Stomach (tissue), 9 donors: Measurements from ENCODE around the gene KRTAP10-2. TPM values are rescaled to one million over a fixed set of nuclear protein-coding genes. Genes with fewer than 3 reads are reported as not detected.

Experiments
- DNase-seq, 2 donors: peaks; one replicate each; pipeline versions ENCODE4 v3.0.0 to v3.0.0-alpha.2; 2013 to 2019
- H3K27ac ChIP-seq, 5 donors: fragments of 200-600 bp in 4 of 5; sonication (generic) in 4 of 5; one replicate each; pipeline ENCODE4 v1.5.1; 2013 to 2019; ENCODE audit warnings: mild to moderate bottlenecking in 1 of 5, moderate library complexity in 1 of 5
- H3K27me3 ChIP-seq, 3 donors: fragments of 200-600 bp; sonication (generic); one replicate each; pipeline ENCODE4 v1.5.1; 2017 to 2019; ENCODE audit warnings: mixed run types in 1 of 3
- H3K36me3 ChIP-seq, 4 donors: fragments of 200-600 bp; sonication (generic); 1 replicate in 3 of 4; 2 replicates in 1 of 4; pipeline ENCODE4 v1.5.1; 2016 to 2019
- H3K4me1 ChIP-seq, 4 donors: fragments of 200-600 bp; sonication (generic); one replicate each; pipeline ENCODE4 v1.5.1; 2016 to 2019
- H3K4me3 ChIP-seq, 4 donors: fragments of 200-600 bp; sonication (generic) in 3 of 4; one replicate each; pipeline ENCODE4 v1.5.1; 2016 to 2019; ENCODE audit warnings: mild to moderate bottlenecking in 1 of 4
- H3K9me3 ChIP-seq, 4 donors: fragments of 200-600 bp; sonication (generic); one replicate each; pipeline ENCODE4 v1.5.1; 2016 to 2019
- EP300 ChIP-seq: sonication (generic); formaldehyde crosslinking; IDR thresholded peaks from one replicate; pipeline ENCODE4 v1.6.1; 2017; ENCODE audit warnings: antibody characterized with exemption
- POLR2A ChIP-seq, 4 donors: fragments of 450-650 bp; IDR thresholded peaks; one replicate each; pipeline ENCODE4 v1.6.1; 2016; ENCODE audit warnings: antibody characterized with exemption in 4 of 4, control low read depth in 2 of 4, mild to moderate bottlenecking in 1 of 4, moderate library complexity in 1 of 4
- POLR2AphosphoS5 ChIP-seq, 3 donors: sonication (generic); formaldehyde crosslinking; IDR thresholded peaks; one replicate each; pipeline ENCODE4 v1.6.1; 2016; ENCODE audit warnings: antibody characterized with exemption in 3 of 3
- WGBS, 5 donors: extraction: QIAGEN DNeasy Blood & Tissue Kit in 3 of 5; methylation state at CpG; one replicate each; pipeline versions ENCODE4 v1.1.5 to v1.1.7; 2013 to 2018; 5-methylcytosine and 5-hydroxymethylcytosine counted together
- intact Hi-C: fragments of 100-400 bp; cut with DNase I; formaldehyde crosslinking; loops from one replicate; pipeline ENCODE4 v1.15.1; 2023; ENCODE audit warnings: low total_unique reads
- polyA plus RNA-seq, 3 donors: library from polyadenylated mRNA; stranded (reverse); fragments of 200-250 nt; gene quantifications; one replicate each; pipeline ENCODE4 v1.2.3, GENCODE V29; 2013
- total RNA-seq, 5 donors: library from RNA; depleted of rRNA; stranded (reverse); fragments of >200 nt; gene quantifications; one replicate each; pipeline versions ENCODE4 v1.1.0 to v1.2.3, GENCODE V29; 2014 to 2016
- TF ChIP-seq, protein P1 (sequence below), 7 experiments: fragments of 450-650 bp in 4 of 7; fragments of 200-600 bp in 3 of 7; sonication (generic) in 3 of 7; IDR thresholded peaks; one replicate each; pipeline ENCODE4 v1.5.1; 2016 to 2019; ENCODE audit warnings: antibody characterized with exemption in 7 of 7, control low read depth in 2 of 7, mild to moderate bottlenecking in 1 of 7
- donor health status: healthy with polysubstance abuse.
- donor health status: Bipolar disorder and iron deficiency.
- donor health status: healthy.

The KRTAP10-2 gene
- total and polyA plus RNA-seq, 8 donors, result not detected

DNA sequence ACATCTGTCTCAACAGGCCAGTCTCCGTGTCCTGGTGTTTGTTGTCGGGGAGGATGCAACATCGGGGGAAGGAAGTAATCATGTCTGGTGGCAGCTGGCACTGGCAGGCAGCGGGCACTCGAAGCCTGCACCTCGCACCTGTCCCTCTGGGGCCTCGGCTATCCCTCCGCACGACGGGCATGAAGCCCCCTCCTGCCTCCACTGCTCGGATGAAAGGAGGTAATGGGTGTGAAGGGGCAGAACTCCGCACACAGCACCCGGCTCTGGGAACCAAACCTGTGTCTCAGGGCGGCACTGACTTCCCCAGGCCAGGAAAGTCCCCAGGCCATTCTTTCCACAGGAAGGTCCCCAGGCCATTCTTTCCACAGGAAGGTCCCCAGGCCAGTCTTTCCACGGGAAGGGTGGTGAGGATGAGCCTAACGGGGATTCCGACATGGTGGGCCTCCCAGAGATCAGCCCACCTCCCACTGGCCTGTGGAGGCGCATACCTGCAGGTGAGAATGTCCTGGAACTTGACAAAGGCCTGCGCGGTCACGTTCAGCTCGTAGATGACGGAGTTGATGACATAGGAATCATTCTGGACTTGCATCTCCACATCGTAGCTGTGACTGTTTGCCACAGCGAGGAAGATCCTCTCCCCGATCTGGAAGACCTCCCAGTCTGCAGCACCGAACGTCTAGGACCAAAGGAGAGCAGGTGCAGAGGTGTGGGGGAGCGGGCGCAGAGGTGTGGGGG is 42.4 kb downstream of the KRTAP10-2 start:
- WGBS, 5 donors, result 82 to 85% (median 83%) methylated on average over 28 to 30 of the region's 30 CpGs
- no peak overlapping the region for H3K4me3 ChIP-seq
- H3K36me3 ChIP-seq, result no peaks in the 10 kb centered on the region
- intact Hi-C loops, result no loop called here
- TF ChIP-seq POLR2AphosphoS5 (IDR thresholded peaks at IDR 0.05), result no peak
- peaks cover 7 to 15% (median 13%) of the 10 kb centered on the region in 4 donors for H3K4me1 ChIP-seq
- H3K9me3 ChIP-seq, result no peaks in the 10 kb centered on the region
- no peak overlapping the region for H3K27ac ChIP-seq
- H3K27me3 ChIP-seq, result peaks cover 0 to 71% (median 5%) of the 10 kb centered on the region in 3 donors
- DNase-seq, result no peak

DNA sequence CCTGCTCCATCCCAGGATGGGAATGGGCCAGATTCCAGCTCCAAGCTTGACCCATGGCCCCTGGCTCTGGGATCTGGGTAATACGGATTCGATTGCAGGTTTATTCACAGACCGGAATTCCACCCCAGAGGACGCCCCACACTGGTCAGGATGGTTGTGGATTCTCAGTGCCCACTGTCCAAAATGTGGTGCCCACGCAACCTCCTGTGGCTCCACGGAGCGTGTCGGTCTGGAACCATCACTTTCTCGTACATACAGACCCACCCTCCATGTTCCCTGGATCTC is 42.9 kb downstream of the KRTAP10-2 start:
- 72 to 89% (median 82%) methylated on average over 9 of the region's 9 CpGs for WGBS, 5 donors
- no peak for TF ChIP-seq POLR2AphosphoS5 (IDR thresholded peaks at IDR 0.05)
- TF ChIP-seq, protein P1, sequence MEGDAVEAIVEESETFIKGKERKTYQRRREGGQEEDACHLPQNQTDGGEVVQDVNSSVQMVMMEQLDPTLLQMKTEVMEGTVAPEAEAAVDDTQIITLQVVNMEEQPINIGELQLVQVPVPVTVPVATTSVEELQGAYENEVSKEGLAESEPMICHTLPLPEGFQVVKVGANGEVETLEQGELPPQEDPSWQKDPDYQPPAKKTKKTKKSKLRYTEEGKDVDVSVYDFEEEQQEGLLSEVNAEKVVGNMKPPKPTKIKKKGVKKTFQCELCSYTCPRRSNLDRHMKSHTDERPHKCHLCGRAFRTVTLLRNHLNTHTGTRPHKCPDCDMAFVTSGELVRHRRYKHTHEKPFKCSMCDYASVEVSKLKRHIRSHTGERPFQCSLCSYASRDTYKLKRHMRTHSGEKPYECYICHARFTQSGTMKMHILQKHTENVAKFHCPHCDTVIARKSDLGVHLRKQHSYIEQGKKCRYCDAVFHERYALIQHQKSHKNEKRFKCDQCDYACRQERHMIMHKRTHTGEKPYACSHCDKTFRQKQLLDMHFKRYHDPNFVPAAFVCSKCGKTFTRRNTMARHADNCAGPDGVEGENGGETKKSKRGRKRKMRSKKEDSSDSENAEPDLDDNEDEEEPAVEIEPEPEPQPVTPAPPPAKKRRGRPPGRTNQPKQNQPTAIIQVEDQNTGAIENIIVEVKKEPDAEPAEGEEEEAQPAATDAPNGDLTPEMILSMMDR (IDR thresholded peaks at IDR 0.05), result no peak
- TF ChIP-seq POLR2A (IDR thresholded peaks at IDR 0.05), result no peak
- no peak for TF ChIP-seq EP300
- DNase-seq, result no peak
- Histone ChIP-seq H3K4me1 (peaks cover 7 to 15% (median 13%) of the 10 kb centered on the region in 4 donors), H3K27ac (no peak overlapping the region), H3K27me3 (peaks cover 0 to 74% (median 5%) of the 10 kb centered on the region in 3 donors), H3K36me3 (no peaks in the 10 kb centered on the region), H3K9me3 (no peaks in the 10 kb centered on the region), H3K4me3 (no peak overlapping the region)
- intact Hi-C loops, result no loop called here

DNA sequence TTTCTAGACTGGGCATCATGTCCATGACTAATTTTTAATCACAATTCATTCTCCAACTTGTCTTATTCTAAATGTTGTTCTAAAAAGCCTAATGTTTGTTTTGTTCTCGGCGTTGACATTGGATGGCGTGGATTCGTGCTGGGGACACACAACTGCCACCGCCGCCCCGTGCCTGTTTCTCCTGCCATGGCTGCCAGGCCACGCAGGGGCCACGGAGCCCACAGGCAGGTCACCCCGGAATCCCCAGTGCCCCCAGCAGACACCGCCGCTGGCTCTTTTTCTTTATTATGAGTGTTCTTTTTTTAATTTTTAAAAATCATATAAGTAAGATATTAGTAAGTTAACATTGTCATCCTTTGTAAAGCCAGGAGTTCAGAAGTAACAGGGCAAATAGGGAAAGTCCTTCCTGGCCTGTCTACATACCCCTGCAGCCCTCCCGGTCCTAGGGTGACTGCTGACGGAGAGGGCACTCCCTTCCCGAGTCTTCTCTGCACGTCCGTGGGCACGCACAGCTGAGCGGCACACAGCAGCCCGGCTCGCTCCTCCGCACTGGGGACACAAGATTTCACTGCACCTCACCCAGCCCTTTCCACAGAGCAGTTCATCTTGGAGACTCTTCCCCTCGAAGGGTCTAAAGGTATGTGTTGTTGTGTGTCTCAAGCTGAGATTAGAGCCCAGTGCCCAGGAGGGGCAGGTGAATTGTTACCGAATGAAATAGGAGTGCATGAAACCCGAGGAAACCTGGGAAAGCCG is 43.5 kb downstream of the KRTAP10-2 start:
- intact Hi-C loops, result no loop called here
- Histone ChIP-seq H3K9me3 (no peaks in the 10 kb centered on the region), H3K27me3 (peaks cover 0 to 78% (median 5%) of the 10 kb centered on the region in 3 donors), H3K4me3 (no peak overlapping the region), H3K27ac (no peak overlapping the region), H3K36me3 (no peaks in the 10 kb centered on the region), H3K4me1 (peaks cover 7 to 15% (median 13%) of the 10 kb centered on the region in 4 donors)
- DNase-seq, result no peak
- TF ChIP-seq, protein P1 (IDR thresholded peaks at IDR 0.05), result no peak
- TF ChIP-seq POLR2A (IDR thresholded peaks at IDR 0.05) (no peak), EP300 (no peak)
- 79 to 83% (median 81%) methylated on average over 26 of the region's 26 CpGs for WGBS, 5 donors

DNA sequence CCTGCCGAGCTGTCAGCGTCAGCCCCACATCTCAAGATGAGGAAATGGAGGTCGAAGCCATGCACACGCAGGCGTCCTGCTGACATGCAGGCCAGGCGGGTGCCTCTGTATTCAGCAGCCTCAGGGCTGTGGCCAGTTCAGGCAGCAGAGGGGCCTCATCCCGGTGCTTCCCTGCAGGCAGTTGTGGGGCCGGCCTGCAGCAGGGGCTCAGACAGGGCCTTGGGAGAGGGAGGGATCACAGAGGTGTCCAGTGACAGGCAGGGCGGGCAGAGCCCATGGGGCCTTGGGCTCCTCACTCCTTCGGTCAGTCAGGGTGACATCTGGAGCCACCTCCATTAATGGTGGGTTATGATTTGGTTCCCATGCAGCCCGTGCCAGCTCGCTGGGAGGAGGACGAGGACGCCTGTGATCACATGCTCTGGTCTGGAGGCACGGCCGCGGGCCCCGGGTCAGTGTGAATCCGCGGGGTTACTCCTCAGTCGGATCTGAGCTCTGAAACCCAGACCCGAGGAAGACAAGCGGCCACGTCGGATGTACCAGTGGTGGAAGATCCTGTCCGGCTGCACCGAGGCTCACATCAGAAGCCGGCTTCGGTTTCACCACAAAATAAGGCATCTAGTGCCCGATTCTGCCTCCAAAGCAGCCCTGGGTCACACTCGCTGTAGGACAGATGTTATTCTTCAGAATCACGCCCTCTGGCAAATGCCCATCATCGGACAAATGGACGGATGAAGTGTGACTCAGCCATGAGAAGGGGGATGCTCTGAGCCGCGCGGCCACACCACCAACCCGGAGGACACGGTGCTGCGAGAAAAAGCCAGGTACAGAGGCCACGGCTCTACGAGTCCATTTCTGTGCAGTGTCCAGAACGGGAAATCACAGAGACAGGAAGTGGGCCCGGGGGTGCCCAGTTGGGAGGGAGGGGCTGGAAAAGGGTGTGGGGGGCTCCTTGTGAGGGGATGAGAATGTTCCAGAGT is 44.7 kb downstream of the KRTAP10-2 start:
- whole genome bisulfite sequencing, 5 donors, result 76 to 89% (median 86%) methylated on average over 29 to 44 of the region's 44 CpGs
- Histone ChIP-seq H3K27me3 (peaks cover 0 to 73% (median 5%) of the 10 kb centered on the region in 3 donors), H3K9me3 (no peaks in the 10 kb centered on the region), H3K4me3 (no peak overlapping the region), H3K27ac (no peak overlapping the region), H3K4me1 (peaks cover 7 to 15% (median 13%) of the 10 kb centered on the region in 4 donors), H3K36me3 (no peaks in the 10 kb centered on the region)
- intact Hi-C loops, result no loop called here
- no peak for TF ChIP-seq POLR2A (IDR thresholded peaks at IDR 0.05)
- no peak for DNase-seq

DNA sequence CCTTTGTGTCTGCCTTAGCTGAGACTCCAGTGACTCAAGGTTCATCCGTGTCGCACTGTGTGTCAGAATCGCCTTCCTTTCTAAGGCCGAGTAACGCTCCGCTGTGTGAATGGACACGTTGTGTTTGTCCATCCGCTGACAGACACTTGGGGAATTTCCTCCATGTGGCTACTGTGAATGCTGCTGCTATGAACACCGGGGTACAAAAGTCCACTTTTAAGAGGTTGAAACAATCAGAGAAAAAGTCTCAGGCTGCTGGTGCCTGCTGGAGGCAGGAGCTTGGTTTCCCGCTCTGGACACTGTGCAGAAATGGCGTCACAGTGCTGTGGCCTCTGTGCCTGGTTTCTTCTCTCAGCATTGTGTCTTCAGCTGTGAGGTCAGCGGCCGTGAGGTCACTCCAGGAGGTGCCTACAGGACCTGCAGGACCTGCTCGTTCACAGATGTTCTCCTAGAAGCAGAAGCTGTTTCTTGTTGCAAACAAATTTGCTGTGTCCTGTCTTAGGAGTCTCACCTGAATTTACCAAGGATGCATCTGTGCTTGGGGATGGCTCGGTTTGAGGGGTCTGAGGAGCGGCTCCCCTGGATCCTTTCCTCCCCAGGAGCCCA is 45.5 kb downstream of the KRTAP10-2 start:
- TF ChIP-seq POLR2A (IDR thresholded peaks at IDR 0.05) (no peak), POLR2AphosphoS5 (IDR thresholded peaks at IDR 0.05) (no peak), EP300 (no peak)
- TF ChIP-seq, protein P1 (IDR thresholded peaks at IDR 0.05), result no peak
- peaks cover 6 to 14% (median 12%) of the 10 kb centered on the region in 4 donors for H3K4me1 ChIP-seq
- intact Hi-C loops, result no loop called here
- H3K27ac ChIP-seq, result no peak overlapping the region
- peaks cover 0 to 68% (median 5%) of the 10 kb centered on the region in 3 donors for H3K27me3 ChIP-seq
- 50 to 72% (median 58%) methylated on average over 16 of the region's 16 CpGs for WGBS, 5 donors
- H3K36me3 ChIP-seq, result no peaks in the 10 kb centered on the region
- H3K9me3 ChIP-seq, result no peaks in the 10 kb centered on the region
- H3K4me3 ChIP-seq, result no peak overlapping the region
- peak in 1 of 2 donors; percentile 25 for DNase-seq
